ENCODE data around the gene IKZF5.

The IKZF5 gene

GRCh38 chr10:123008355-123009104 lies at the start of gene IKZF5, which contains the start of gene ACADSB:
TSS of gene IKZF5 (minus strand) at chr10:123008795. CDS start at chr10:122998625, 10,170 bp downstream.
TSS of gene ACADSB (plus strand) at chr10:123009006. CDS start at chr10:123009030, 24 bp downstream.
- DNase-seq (peak; percentile 93), ATAC-seq (peak; percentile 93)
- H3K27ac Mint-ChIP-seq, result peak within 1 kb of the TSS; percentile 99
- H3K4me1 Mint-ChIP-seq, result peaks cover 47% of the 10 kb centered on the region
- peak within 1 kb of the TSS; percentile 100 for H3K4me3 Mint-ChIP-seq
- peaks cover 19% of the 10 kb centered on the region for H3K36me3 Mint-ChIP-seq (ENCODE audit: low read depth)
- H3K9me3 Mint-ChIP-seq, result no peaks in the 10 kb centered on the region
- H3K27me3 Mint-ChIP-seq, result no peaks in the 10 kb centered on the region

- Mint-ChIP-seq H3K4me3 (no peak overlapping the region), H3K27me3 (peaks cover 4% of the 10 kb centered on the region), H3K27ac (no peak overlapping the region), H3K9me3 (no peaks in the 10 kb centered on the region), H3K36me3 (ENCODE audit: low read depth) (peaks cover 14% of the 10 kb centered on the region), H3K4me1 (no peaks in the 10 kb centered on the region)
- no peak for ATAC-seq
- no peak for DNase-seq
Measured at GRCh38 chr10:123057968-123058367, 49.4 kb upstream of the IKZF5 start.

DNA sequence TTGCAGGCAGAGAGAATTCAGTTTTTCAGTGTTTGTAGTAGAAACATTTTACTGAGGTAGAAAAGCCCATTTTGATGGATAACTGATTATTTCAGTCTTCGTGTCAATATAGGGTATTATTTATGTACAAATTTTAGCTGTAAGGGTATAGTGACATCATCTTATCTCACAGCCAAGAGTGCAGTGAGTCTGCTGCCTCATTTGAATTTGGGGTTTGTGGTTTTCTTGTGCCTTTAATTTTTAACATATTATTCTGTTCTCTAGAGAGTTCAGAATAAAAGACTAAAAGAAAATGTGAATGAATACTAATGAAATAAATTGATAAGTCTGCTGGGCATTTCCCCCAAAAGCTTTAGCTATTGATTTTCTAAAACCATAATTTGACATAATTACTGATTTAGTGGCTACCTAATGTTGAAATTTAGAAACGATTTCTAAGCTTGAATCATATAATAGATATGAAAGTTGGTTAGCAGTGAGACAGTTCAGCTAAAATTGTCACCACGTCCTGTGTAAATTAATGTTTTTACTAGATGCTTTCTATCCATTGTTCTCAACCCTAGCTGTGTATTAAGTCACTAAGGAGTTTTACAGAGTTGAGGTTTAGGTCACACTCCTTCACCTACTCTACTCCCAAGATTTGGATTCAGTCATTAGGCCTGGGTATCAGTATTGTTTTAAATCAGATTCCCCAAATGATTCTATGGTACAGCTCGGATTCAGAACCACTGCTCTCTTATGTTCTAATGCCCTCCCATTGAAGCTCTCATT lies 37.6 kb upstream of the IKZF5 start:
- Mint-ChIP-seq H3K27ac (no peak overlapping the region), H3K9me3 (no peaks in the 10 kb centered on the region), H3K4me3 (no peak overlapping the region), H3K27me3 (no peaks in the 10 kb centered on the region), H3K4me1 (no peaks in the 10 kb centered on the region), H3K36me3 (ENCODE audit: low read depth) (peaks cover 6% of the 10 kb centered on the region)
- ATAC-seq (no peak), DNase-seq (no peak)

DNA sequence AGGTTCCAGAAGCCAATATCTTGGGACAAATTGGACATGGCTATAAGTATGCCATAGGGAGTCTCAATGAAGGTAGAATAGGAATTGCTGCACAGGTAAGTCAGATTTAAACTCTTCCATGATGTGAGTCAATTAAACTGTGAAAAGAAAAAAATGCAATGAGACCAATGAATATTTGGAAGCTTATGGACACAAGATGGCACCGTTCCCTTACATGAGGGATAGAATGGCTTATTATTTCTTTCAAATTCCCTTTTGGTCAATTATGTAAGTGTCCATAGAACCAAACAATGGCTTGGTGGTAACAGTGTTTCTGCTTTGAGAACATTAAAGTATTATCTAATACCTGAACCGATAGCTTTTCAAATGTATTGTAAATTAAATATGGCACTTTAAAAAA lies 35.8 kb upstream of the IKZF5 start:
- DNase-seq, result no peak
- H3K36me3 Mint-ChIP-seq (ENCODE audit: low read depth), result peaks cover 6% of the 10 kb centered on the region
- H3K27ac Mint-ChIP-seq, result no peak overlapping the region
- ATAC-seq, result no peak
- H3K4me3 Mint-ChIP-seq, result no peak overlapping the region
- H3K27me3 Mint-ChIP-seq, result no peaks in the 10 kb centered on the region
- no peaks in the 10 kb centered on the region for H3K9me3 Mint-ChIP-seq
- H3K4me1 Mint-ChIP-seq, result no peaks in the 10 kb centered on the region

GRCh38 chr10:123043409-123043925 lies 34.9 kb upstream of the IKZF5 start:
- ATAC-seq (peak; percentile 69), DNase-seq (peak; percentile 32)
- H3K4me1 Mint-ChIP-seq, result peaks cover 6% of the 10 kb centered on the region
- H3K4me3 Mint-ChIP-seq, result no peak overlapping the region
- H3K9me3 Mint-ChIP-seq, result no peaks in the 10 kb centered on the region
- no peaks in the 10 kb centered on the region for H3K27me3 Mint-ChIP-seq
- H3K27ac Mint-ChIP-seq, result no peak overlapping the region
- H3K36me3 Mint-ChIP-seq (ENCODE audit: low read depth), result peaks cover 6% of the 10 kb centered on the region

- no peaks in the 10 kb centered on the region for H3K27me3 Mint-ChIP-seq
- no peak for ATAC-seq
Measured at GRCh38 chr10:123042708-123043408, 34.3 kb upstream of the IKZF5 start.

GRCh38 chr10:123039632-123039930 lies 31.0 kb upstream of the IKZF5 start:
- no peaks in the 10 kb centered on the region for H3K27me3 Mint-ChIP-seq
- H3K27ac Mint-ChIP-seq, result no peak overlapping the region
- no peak for ATAC-seq
- no peak for DNase-seq
- H3K36me3 Mint-ChIP-seq (ENCODE audit: low read depth), result peaks cover 3% of the 10 kb centered on the region
- H3K4me3 Mint-ChIP-seq, result no peak overlapping the region
- H3K9me3 Mint-ChIP-seq, result no peaks in the 10 kb centered on the region
- peaks cover 6% of the 10 kb centered on the region for H3K4me1 Mint-ChIP-seq

More at GRCh38 chr10:123042708-123043408, 34.3 kb upstream of the IKZF5 start:
- Mint-ChIP-seq H3K27ac (no peak overlapping the region), H3K36me3 (ENCODE audit: low read depth) (peaks cover 2% of the 10 kb centered on the region), H3K4me1 (peaks cover 6% of the 10 kb centered on the region), H3K9me3 (no peaks in the 10 kb centered on the region), H3K4me3 (no peak overlapping the region)
- DNase-seq, result no peak

DNA sequence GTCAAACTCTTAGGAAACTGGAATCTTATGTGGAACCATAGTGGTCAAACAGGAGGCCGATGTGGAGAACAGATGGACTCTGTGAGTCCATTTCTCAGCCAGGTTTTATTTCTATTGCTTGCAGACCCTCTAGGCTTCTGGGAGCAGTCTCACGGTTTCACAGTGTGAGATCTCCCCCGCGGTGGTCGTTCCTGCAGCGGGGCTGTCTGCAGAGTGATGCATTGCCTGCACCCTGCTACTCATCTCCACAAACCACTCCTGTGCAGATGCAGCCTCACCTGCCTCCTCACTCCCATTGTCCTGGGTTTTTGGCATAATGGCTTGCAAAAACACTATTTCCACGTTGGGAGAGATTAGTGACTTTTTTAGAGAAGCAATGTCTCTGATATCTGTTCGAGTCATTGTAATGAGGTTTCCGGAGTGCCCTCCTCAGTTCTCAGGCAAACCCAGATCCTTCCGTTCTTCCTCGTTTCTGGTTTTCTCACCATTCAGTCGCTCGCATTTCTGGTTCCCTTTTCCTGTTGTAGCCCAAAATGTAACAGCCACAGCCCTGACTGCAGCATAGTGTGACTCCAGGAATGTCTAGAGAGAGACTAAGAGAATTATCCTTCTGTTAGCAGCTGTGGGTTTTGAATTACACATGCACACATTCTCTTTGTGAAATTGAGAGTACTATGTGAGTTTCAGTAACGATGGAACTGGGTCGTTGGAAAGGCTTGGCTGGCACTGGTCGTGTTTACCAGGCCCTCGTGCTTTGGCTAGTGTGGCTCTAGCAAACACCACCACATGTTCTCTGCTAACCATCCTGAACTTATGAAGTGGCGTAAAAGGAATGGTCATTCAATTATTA lies 30.4 kb upstream of the IKZF5 start:
- H3K36me3 Mint-ChIP-seq (ENCODE audit: low read depth), result peaks cover 6% of the 10 kb centered on the region
- H3K27me3 Mint-ChIP-seq, result no peaks in the 10 kb centered on the region
- DNase-seq, result no peak
- ATAC-seq, result no peak
- H3K27ac Mint-ChIP-seq, result no peak overlapping the region
- H3K4me3 Mint-ChIP-seq, result no peak overlapping the region
- no peaks in the 10 kb centered on the region for H3K9me3 Mint-ChIP-seq
- peaks cover 6% of the 10 kb centered on the region for H3K4me1 Mint-ChIP-seq

- Mint-ChIP-seq H3K9me3 (no peaks in the 10 kb centered on the region), H3K27ac (no peak overlapping the region), H3K4me3 (no peak overlapping the region), H3K27me3 (no peaks in the 10 kb centered on the region), H3K4me1 (peaks cover 6% of the 10 kb centered on the region), H3K36me3 (ENCODE audit: low read depth) (peaks cover 4% of the 10 kb centered on the region)
- DNase-seq, result no peak
- ATAC-seq, result no peak
Measured at GRCh38 chr10:123035467-123036086, 27.0 kb upstream of the IKZF5 start.

DNA sequence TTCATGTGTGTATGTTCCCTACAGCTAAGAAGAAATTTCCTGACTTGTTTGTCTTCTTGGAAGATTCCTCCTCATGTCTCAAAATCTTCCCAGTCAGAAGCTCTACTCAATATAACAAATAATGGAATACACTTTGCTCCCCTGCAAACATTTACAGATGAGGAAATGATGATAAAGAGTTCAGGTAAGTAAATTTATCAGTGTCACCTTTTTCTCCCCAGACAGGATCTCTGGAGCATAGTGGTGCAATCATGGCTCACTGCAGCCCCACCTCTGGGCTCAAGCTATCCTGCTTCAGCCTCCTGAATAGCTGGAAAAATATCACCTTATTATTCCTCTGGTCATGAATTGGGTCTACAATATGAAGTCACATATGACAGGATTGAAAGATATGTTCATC lies 25.7 kb upstream of the IKZF5 start:
- no peak for DNase-seq
- H3K4me3 Mint-ChIP-seq, result no peak overlapping the region
- no peaks in the 10 kb centered on the region for H3K9me3 Mint-ChIP-seq
- no peak overlapping the region for H3K27ac Mint-ChIP-seq
- ATAC-seq, result no peak
- no peaks in the 10 kb centered on the region for H3K27me3 Mint-ChIP-seq
- peaks cover 6% of the 10 kb centered on the region for H3K4me1 Mint-ChIP-seq
- peaks cover 4% of the 10 kb centered on the region for H3K36me3 Mint-ChIP-seq (ENCODE audit: low read depth)

GRCh38 chr10:123031124-123031523 lies 22.5 kb upstream of the IKZF5 start:
- Mint-ChIP-seq H3K4me3 (no peak overlapping the region), H3K27me3 (no peaks in the 10 kb centered on the region), H3K27ac (no peak overlapping the region), H3K9me3 (no peaks in the 10 kb centered on the region), H3K4me1 (no peaks in the 10 kb centered on the region), H3K36me3 (ENCODE audit: low read depth) (peaks cover 4% of the 10 kb centered on the region)
- ATAC-seq, result no peak
- no peak for DNase-seq

DNA sequence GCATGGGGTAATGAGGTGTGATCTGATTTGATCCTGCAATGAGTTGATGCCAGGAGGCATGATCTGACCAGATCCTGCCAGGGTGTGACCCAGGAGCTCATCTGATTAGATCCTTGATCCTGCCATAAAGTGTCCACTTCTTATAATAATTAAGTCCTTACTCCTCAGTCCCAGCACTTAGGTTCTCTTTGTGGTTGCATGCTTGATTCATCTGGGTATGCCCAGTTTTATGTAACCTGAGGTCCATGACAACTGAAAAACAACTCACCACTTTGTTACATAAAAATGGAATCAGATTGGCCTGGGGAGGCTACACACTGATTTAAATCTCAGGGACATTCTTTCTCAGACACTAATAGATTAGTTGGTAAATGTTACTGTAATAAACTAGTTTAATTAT lies 19.3 kb upstream of the IKZF5 start:
- no peak for ATAC-seq
- no peaks in the 10 kb centered on the region for H3K9me3 Mint-ChIP-seq
- H3K27ac Mint-ChIP-seq, result no peak overlapping the region

GRCh38 chr10:123026302-123026701 lies 17.7 kb upstream of the IKZF5 start:
- Mint-ChIP-seq H3K27ac (no peak overlapping the region), H3K9me3 (no peaks in the 10 kb centered on the region), H3K27me3 (no peaks in the 10 kb centered on the region), H3K4me3 (no peak overlapping the region), H3K4me1 (no peaks in the 10 kb centered on the region), H3K36me3 (ENCODE audit: low read depth) (no peaks in the 10 kb centered on the region)
- ATAC-seq, result no peak
- no peak for DNase-seq

More for the DNA sequence above, 19.3 kb upstream of the IKZF5 start:
- Mint-ChIP-seq H3K4me1 (no peaks in the 10 kb centered on the region), H3K36me3 (ENCODE audit: low read depth) (no peaks in the 10 kb centered on the region), H3K4me3 (no peak overlapping the region), H3K27me3 (no peaks in the 10 kb centered on the region)
- DNase-seq, result no peak
